B cell (primary cell): ENCODE data around the gene GCAT. TPM values are rescaled to one million over a fixed set of nuclear protein-coding genes. Genes with fewer than 3 reads are reported as not detected.

Experiments used
- ATAC-seq: fragments of 200-7000 bp; cut with Tn5 transposase; one replicate; pipeline ENCODE4 v1.10.0; 2021; ENCODE audit warnings: low read depth, mild to moderate bottlenecking, moderate number of reproducible peaks, moderate library complexity
- CTCF ChIA-PET: fragments of 350-600 bp; sonication (Branson Sonifier 250); formaldehyde crosslinking; loops from one replicate; lab custom pipeline; 2021; ENCODE audit warnings: antibody characterized with exemption, inconsistent platforms; lab: Charles Lee
- POLR2A ChIA-PET: fragments of 350-600 bp; sonication (Branson Sonifier 250); formaldehyde crosslinking; loops from one replicate; lab custom pipeline; 2021; ENCODE audit warnings: antibody characterized with exemption; lab: Charles Lee
- DNase-seq: peaks from one replicate; pipeline ENCODE4 v3.0.0; 2013
- H2AFZ ChIP-seq: 2 replicates; pipeline ENCODE4 v1.6.1; 2012; ENCODE audit warnings: mild to moderate bottlenecking, low read depth, low read length; ENCODE audit not compliant: insufficient read depth, poor library complexity, severe bottlenecking
- H3K27ac ChIP-seq, 2 donors: 1 replicate in 1 of 2; 2 replicates in 1 of 2; pipeline ENCODE4 v1.5.1; 2012 to 2013; ENCODE audit warnings: low read length in 2 of 2, mild to moderate bottlenecking in 2 of 2, moderate library complexity in 1 of 2
- H3K27me3 ChIP-seq, 4 experiments: fragments of 200-600 bp in 1 of 4; sonication (generic) in 1 of 4; replicated peaks in 1 of 4; 1 replicate in 2 of 4; 2 replicates in 2 of 4; pipeline versions ENCODE4 v1.6.1 to v1.7.0; 2013 to 2016; ENCODE audit warnings: low read length in 3 of 4, mild to moderate bottlenecking in 2 of 4, mixed read lengths in 1 of 4, moderate library complexity in 1 of 4; ENCODE audit not compliant: insufficient read depth in 4 of 4, control insufficient read depth in 3 of 4; ENCODE audit errors: control extremely low read depth in 1 of 4
- H3K36me3 ChIP-seq, 2 experiments: replicated peaks in 1 of 2; 1 replicate in 1 of 2; 2 replicates in 1 of 2; pipeline versions ENCODE4 v1.6.1 to v1.7.1; 2013; ENCODE audit warnings: low read length in 1 of 2; ENCODE audit not compliant: insufficient read depth in 2 of 2, control insufficient read depth in 1 of 2; ENCODE audit errors: control extremely low read depth in 1 of 2, extremely low read depth in 1 of 2
- H3K4me1 ChIP-seq, 2 donors: fragments of 200-600 bp in 1 of 2; sonication (generic) in 1 of 2; 1 replicate in 1 of 2; 2 replicates in 1 of 2; pipeline versions ENCODE4 v1.5.1 to v1.6.1; 2013 to 2017; ENCODE audit warnings: low read length in 2 of 2; ENCODE audit not compliant: control insufficient read depth in 2 of 2, insufficient read depth in 2 of 2
- H3K4me2 ChIP-seq: replicated peaks from 2 replicates; pipeline ENCODE3; 2012; ENCODE audit warnings: mild to moderate bottlenecking, low read depth, low read length; ENCODE audit not compliant: poor library complexity, severe bottlenecking
- H3K4me3 ChIP-seq, 5 experiments: fragments of 200-600 bp in 1 of 5; sonication (generic) in 1 of 5; 1 replicate in 3 of 5; 2 replicates in 2 of 5; pipeline versions ENCODE4 v1.5.1 to v1.7.0; 2011 to 2016; ENCODE audit warnings: low read length in 4 of 5, mild to moderate bottlenecking in 4 of 5, low read depth in 2 of 5, control low read depth in 1 of 5, moderate library complexity in 1 of 5; ENCODE audit not compliant: insufficient read depth in 1 of 5; ENCODE audit errors: control extremely low read depth in 1 of 5, extremely low read depth in 1 of 5
- H3K79me2 ChIP-seq: fragments of 200-600 bp; sonication (generic); one replicate; pipeline ENCODE4 v1.6.0; 2016; ENCODE audit warnings: low read length; ENCODE audit not compliant: control insufficient read depth, insufficient read depth
- H3K9ac ChIP-seq: fragments of 200-600 bp; sonication (generic); 2 replicates; pipeline ENCODE4 v1.6.1; 2017; ENCODE audit warnings: mild to moderate bottlenecking, low read length, moderate library complexity
- H3K9me3 ChIP-seq, 3 donors: one replicate each; pipeline versions ENCODE4 v1.6.1 to v1.7.1; 2013; ENCODE audit warnings: low read length in 2 of 3; ENCODE audit not compliant: control insufficient read depth in 2 of 3, insufficient read depth in 1 of 3; ENCODE audit errors: control extremely low read depth in 1 of 3
- H4K20me1 ChIP-seq: 2 replicates; pipeline ENCODE4 v1.6.0; 2012; ENCODE audit warnings: mild to moderate bottlenecking, low read length; ENCODE audit not compliant: insufficient read depth, control insufficient read depth, poor library complexity, severe bottlenecking
- H3K27ac Mint-ChIP-seq: one replicate; pipeline ENCODE4 v1.8.0; 2021; ENCODE audit warnings: mixed read lengths
- H3K27me3 Mint-ChIP-seq: one replicate; pipeline ENCODE4 v1.8.0; 2021; ENCODE audit warnings: mixed read lengths
- H3K4me1 Mint-ChIP-seq: one replicate; pipeline ENCODE4 v1.8.0; 2021; ENCODE audit warnings: mixed read lengths
- H3K4me3 Mint-ChIP-seq: one replicate; pipeline ENCODE4 v1.8.0; 2021; ENCODE audit warnings: mixed read lengths
- H3K9me3 Mint-ChIP-seq: one replicate; pipeline ENCODE4 v1.8.0; 2022; ENCODE audit warnings: mixed read lengths; ENCODE audit not compliant: insufficient read depth
- EZH2 ChIP-seq: IDR thresholded peaks from 2 replicates; pipeline ENCODE4 v1.6.1; 2012; ENCODE audit warnings: borderline replicate concordance, low read depth, mild to moderate bottlenecking, moderate library complexity, low read length; ENCODE audit not compliant: insufficient read depth, poor library complexity, severe bottlenecking
- WGBS: methylation state at CpG from one replicate; pipeline ENCODE4 v1.1.5; 2013; ENCODE audit warnings: missing lambda C conversion rate; ENCODE audit not compliant: insufficient coverage; 5-methylcytosine and 5-hydroxymethylcytosine counted together
- intact Hi-C: fragments of 100-400 bp; cut with micrococcal nuclease; formaldehyde crosslinking; loops from one replicate; pipeline ENCODE4 v1.10.0; 2022
- polyA plus RNA-seq: library from polyadenylated mRNA; depleted of rRNA; stranded (reverse); fragments of >200 nt; gene quantifications from 2 replicates; pipeline ENCODE4 v1.2.3, GENCODE V29; 2012
- total RNA-seq, 2 donors: library from RNA; stranded (reverse); fragments of 120-200 nt in 1 of 2; gene quantifications; 1 replicate in 1 of 2; 2 replicates in 1 of 2; pipeline versions ENCODE4 v1.2.3 to v1.2.4, GENCODE V29; 2013 to 2022
- TF ChIP-seq, protein P1 (sequence below): fragments of 200-600 bp; IDR thresholded peaks from one replicate; pipeline ENCODE4 v1.8.0; 2022; ENCODE audit warnings: antibody characterized with exemption, mild to moderate bottlenecking

GCAT gene
- total and polyA plus RNA-seq, 2 donors (not counting 1 experiment from before 2014, with no cell fraction given): 0.15 to 0.47 TPM

DNA sequence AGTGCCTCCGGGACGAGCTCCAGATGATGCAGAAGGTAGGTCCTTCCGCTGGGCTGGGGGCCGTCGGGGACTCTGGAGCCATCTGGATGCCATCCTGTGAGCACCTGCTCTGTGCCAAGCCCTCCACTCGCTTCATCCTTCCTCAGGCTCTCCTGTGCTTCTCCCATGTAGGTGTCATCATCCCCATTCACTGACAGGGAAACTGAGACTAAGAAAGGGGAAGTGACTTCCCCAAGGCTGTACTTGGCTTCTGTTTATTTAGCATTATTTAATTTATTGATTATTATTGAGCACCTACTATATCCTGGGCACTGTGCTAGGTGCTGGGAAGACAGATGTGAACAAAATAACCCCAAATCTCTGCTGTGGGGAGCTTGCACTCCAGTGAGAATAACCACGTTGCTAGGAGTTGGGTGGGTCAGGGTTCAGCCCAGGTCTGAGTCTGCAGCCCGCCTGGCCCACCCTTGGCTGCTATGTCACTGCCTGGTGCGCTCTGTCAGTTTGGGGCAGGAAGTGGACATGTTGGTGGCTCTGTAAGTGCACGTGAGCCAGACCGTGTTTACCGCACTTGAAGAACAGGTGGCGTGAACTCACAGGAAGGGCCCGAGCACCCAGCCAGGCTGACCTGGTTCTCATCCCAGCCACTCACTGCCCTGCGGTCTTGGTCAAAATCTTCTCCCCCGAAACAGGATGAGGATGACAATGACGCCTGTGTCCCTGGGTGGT lies 35.9 kb upstream of the GCAT start:
- ChIA-PET POLR2A (no interaction called here), CTCF (no interaction called here)
- no peak for DNase-seq
- Mint-ChIP-seq H3K4me1 (peaks cover 2% of the 10 kb centered on the region), H3K27me3 (no peaks in the 10 kb centered on the region), H3K9me3 (no peaks in the 10 kb centered on the region), H3K27ac (no peak overlapping the region), H3K4me3 (no peak overlapping the region)
- Histone ChIP-seq H3K4me2 (no peak overlapping the region), H2AFZ (no peak overlapping the region), H3K9ac (no peak overlapping the region), H3K27me3 (no peaks in the 10 kb centered on the region), H3K9me3 (no peaks in the 10 kb centered on the region), H3K36me3 (peaks cover 0 to 20% of the 10 kb centered on the region in 2 experiments), H3K4me3 (no peak overlapping the region), H3K27ac (no peak overlapping the region), H4K20me1 (no peaks in the 10 kb centered on the region), H3K4me1 (no peaks in the 10 kb centered on the region), H3K79me2 (no peaks in the 10 kb centered on the region)
- no peak for TF ChIP-seq EZH2
- TF ChIP-seq, protein P1, sequence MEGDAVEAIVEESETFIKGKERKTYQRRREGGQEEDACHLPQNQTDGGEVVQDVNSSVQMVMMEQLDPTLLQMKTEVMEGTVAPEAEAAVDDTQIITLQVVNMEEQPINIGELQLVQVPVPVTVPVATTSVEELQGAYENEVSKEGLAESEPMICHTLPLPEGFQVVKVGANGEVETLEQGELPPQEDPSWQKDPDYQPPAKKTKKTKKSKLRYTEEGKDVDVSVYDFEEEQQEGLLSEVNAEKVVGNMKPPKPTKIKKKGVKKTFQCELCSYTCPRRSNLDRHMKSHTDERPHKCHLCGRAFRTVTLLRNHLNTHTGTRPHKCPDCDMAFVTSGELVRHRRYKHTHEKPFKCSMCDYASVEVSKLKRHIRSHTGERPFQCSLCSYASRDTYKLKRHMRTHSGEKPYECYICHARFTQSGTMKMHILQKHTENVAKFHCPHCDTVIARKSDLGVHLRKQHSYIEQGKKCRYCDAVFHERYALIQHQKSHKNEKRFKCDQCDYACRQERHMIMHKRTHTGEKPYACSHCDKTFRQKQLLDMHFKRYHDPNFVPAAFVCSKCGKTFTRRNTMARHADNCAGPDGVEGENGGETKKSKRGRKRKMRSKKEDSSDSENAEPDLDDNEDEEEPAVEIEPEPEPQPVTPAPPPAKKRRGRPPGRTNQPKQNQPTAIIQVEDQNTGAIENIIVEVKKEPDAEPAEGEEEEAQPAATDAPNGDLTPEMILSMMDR: no peak
- intact Hi-C loops: no loop called here
- no peak for ATAC-seq
- 92% methylated on average over 15 of the region's 17 CpGs for WGBS

GRCh38 chr22:37774728-37775127 lies 33.0 kb upstream of the GCAT start:
- Histone ChIP-seq H3K79me2 (no peaks in the 10 kb centered on the region), H3K27me3 (no peaks in the 10 kb centered on the region), H3K36me3 (peaks cover 0 to 20% of the 10 kb centered on the region in 2 experiments), H3K4me2 (no peak overlapping the region), H2AFZ (no peak overlapping the region), H3K4me1 (peaks cover 0 to 10% of the 10 kb centered on the region in 2 donors), H4K20me1 (no peaks in the 10 kb centered on the region), H3K27ac (no peak overlapping the region), H3K9me3 (no peaks in the 10 kb centered on the region), H3K4me3 (no peak overlapping the region), H3K9ac (no peak overlapping the region)
- Mint-ChIP-seq H3K27me3 (no peaks in the 10 kb centered on the region), H3K27ac (no peak overlapping the region), H3K4me1 (peaks cover 12% of the 10 kb centered on the region), H3K4me3 (no peak overlapping the region), H3K9me3 (no peaks in the 10 kb centered on the region)
- ChIA-PET POLR2A (no interaction called here), CTCF (no interaction called here)
- intact Hi-C loops: no loop called here
- TF ChIP-seq, protein P1: no peak
- TF ChIP-seq EZH2: no peak
- ATAC-seq (no peak), DNase-seq (no peak)
- WGBS: 100% methylated on average over 3 of the region's 3 CpGs
